Psoas muscle (tissue), 8 donors: ENCODE measurements around the gene KLC3. TPM values are rescaled to one million over a fixed set of nuclear protein-coding genes. Genes with fewer than 3 reads are reported as not detected.

Source experiments
- ATAC-seq, 4 donors: fragments of 200-7000 bp; cut with Tn5 transposase; one replicate each; pipeline ENCODE4 v1.9.1; 2020; ENCODE audit warnings: moderate library complexity in 3 of 4, mild to moderate bottlenecking in 2 of 4
- DNase-seq, 2 donors: peaks; one replicate each; pipeline ENCODE4 v3.0.0-alpha.2; 2020
- H3K27ac ChIP-seq: fragments of 200-600 bp; one replicate; pipeline ENCODE4 v1.8.0; 2022
- H3K27me3 ChIP-seq, 3 donors: fragments of 200-600 bp in 1 of 3; one replicate each; pipeline versions ENCODE4 v1.6.1 to v1.8.0; 2013 to 2022; ENCODE audit warnings: low read length in 2 of 3, mild to moderate bottlenecking in 2 of 3, moderate library complexity in 1 of 3; ENCODE audit not compliant: insufficient read depth in 3 of 3
- H3K36me3 ChIP-seq, 2 donors: fragments of 200-600 bp in 1 of 2; one replicate each; pipeline versions ENCODE4 v1.6.1 to v1.8.0; 2013 to 2022; ENCODE audit warnings: low read depth in 1 of 2, mild to moderate bottlenecking in 1 of 2, moderate library complexity in 1 of 2; ENCODE audit not compliant: insufficient read depth in 1 of 2
- H3K4me1 ChIP-seq: fragments of 200-600 bp; one replicate; pipeline ENCODE4 v1.8.0; 2022
- H3K4me3 ChIP-seq: fragments of 200-600 bp; one replicate; pipeline ENCODE4 v1.8.0; 2022; ENCODE audit warnings: mild to moderate bottlenecking
- H3K9me3 ChIP-seq: fragments of 200-600 bp; one replicate; pipeline ENCODE4 v1.8.0; 2022
- CTCF ChIP-seq: fragments of 200-600 bp; IDR thresholded peaks from one replicate; pipeline ENCODE4 v1.8.0; 2022; ENCODE audit warnings: antibody characterized with exemption
- WGBS, 3 donors: extraction: QIAGEN DNeasy Blood & Tissue Kit; methylation state at CpG; one replicate each; pipeline versions ENCODE4 v1.1.6 to v1.1.7; 2013; 5-methylcytosine and 5-hydroxymethylcytosine counted together
- intact Hi-C, 2 donors: fragments of 100-400 bp; cut with DNase I; formaldehyde crosslinking; loops; one replicate each; pipeline versions ENCODE4 v1.11.0 to v1.14.2; 2022
- polyA plus RNA-seq, 3 donors: library from polyadenylated mRNA; stranded (reverse); fragments of 200-250 nt; gene quantifications; one replicate each; pipeline ENCODE4 v1.2.3, GENCODE V29; 2013
- total RNA-seq, 4 donors: library from RNA; stranded (reverse); fragmentation: NEBNext Ultra II Directional in 2 of 4; extraction: Animal tissue kit (Norgen Biotek cat#: 25700) in 2 of 4; gene quantifications; one replicate each; pipeline versions ENCODE4 v1.2.1 to v1.2.4, GENCODE V29; 2021 to 2023
- donor health status: healthy with polysubstance abuse.
- donor health status: DM: no; HTN: no; CAD: no; lungs with moderate emphysema.
- donor health status: Bipolar disorder and iron deficiency.
- donor health status: healthy.
- donor health status: DM: yes; HTN: yes; CAD: no.
- donor health status: DM: no; HTN: no; CAD: no.
- donor health status: DM: no; HTN: no; CAD: no.
- donor health status: DM: yes; HTN: yes; CAD: no.

The KLC3 gene
- total and polyA plus RNA-seq, 7 donors: 0.03 to 0.27 (median 0.08) TPM; not detected in 3

- WGBS, 3 donors: 51 to 66% (median 55%) methylated on average over 14 to 15 of the region's 15 CpGs
- TF ChIP-seq CTCF: no peak
- H3K4me1 ChIP-seq: no peaks in the 10 kb centered on the region
- H3K4me3 ChIP-seq: no peak overlapping the region
- no peaks in the 10 kb centered on the region for H3K9me3 ChIP-seq
- ATAC-seq (no peak), DNase-seq (no peak)
- no peak overlapping the region for H3K27ac ChIP-seq
- no peaks in the 10 kb centered on the region for H3K36me3 ChIP-seq
- intact Hi-C loops: no loop called here
- H3K27me3 ChIP-seq: peaks cover 0 to 23% (median 12%) of the 10 kb centered on the region in 3 donors
Observed at GRCh38 chr19:45344621-45345505, 4.3 kb downstream of the KLC3 start.

- peaks cover 0 to 17% (median 12%) of the 10 kb centered on the region in 3 donors for H3K27me3 ChIP-seq
- no peak for ATAC-seq
Observed at GRCh38 chr19:45345506-45345860, 4.9 kb downstream of the KLC3 start.

GRCh38 chr19:45346449-45346848 is 5.9 kb downstream of the KLC3 start:
- ATAC-seq: peak; percentile 20 to 63 (median 47)

More at GRCh38 chr19:45345506-45345860, 4.9 kb downstream of the KLC3 start:
- H3K4me3 ChIP-seq: no peak overlapping the region
- WGBS, 3 donors: 77 to 86% (median 81%) methylated on average over 15 of the region's 15 CpGs
- H3K4me1 ChIP-seq: no peaks in the 10 kb centered on the region
- H3K36me3 ChIP-seq: no peaks in the 10 kb centered on the region
- no peak for DNase-seq
- H3K27ac ChIP-seq: no peak overlapping the region
- no peak for TF ChIP-seq CTCF
- intact Hi-C loops: no loop called here
- no peaks in the 10 kb centered on the region for H3K9me3 ChIP-seq

GRCh38 chr19:45347570-45348366 is 7.2 kb downstream of the KLC3 start:
- DNase-seq: no peak
- ATAC-seq: no peak
- peaks cover 2 to 16% of the 10 kb centered on the region in 2 donors for H3K36me3 ChIP-seq
- H3K27ac ChIP-seq: no peak overlapping the region
- 55 to 58% (median 56%) methylated on average over 25 of the region's 25 CpGs for WGBS, 3 donors
- intact Hi-C loops: no loop called here
- H3K9me3 ChIP-seq: no peaks in the 10 kb centered on the region
- no peaks in the 10 kb centered on the region for H3K4me1 ChIP-seq
- peaks cover 0 to 5% (median 5%) of the 10 kb centered on the region in 3 donors for H3K27me3 ChIP-seq
- no peak for TF ChIP-seq CTCF
- H3K4me3 ChIP-seq: no peak overlapping the region

More at GRCh38 chr19:45346449-45346848, 5.9 kb downstream of the KLC3 start:
- no peak overlapping the region for H3K4me3 ChIP-seq
- H3K27ac ChIP-seq: no peak overlapping the region
- DNase-seq: no peak
- no peaks in the 10 kb centered on the region for H3K9me3 ChIP-seq
- intact Hi-C loops: no loop called here
- peaks cover 2 to 5% of the 10 kb centered on the region in 2 donors for H3K36me3 ChIP-seq
- H3K27me3 ChIP-seq: peaks cover 0 to 7% (median 7%) of the 10 kb centered on the region in 3 donors
- 20 to 32% (median 25%) methylated on average over 13 to 27 of the region's 27 CpGs for WGBS, 3 donors
- H3K4me1 ChIP-seq: no peaks in the 10 kb centered on the region
- TF ChIP-seq CTCF: no peak
